Measurements from ENCODE around the gene ATP13A1. TPM values are rescaled to one million over a fixed set of nuclear protein-coding genes. Genes with fewer than 3 reads are reported as not detected.
"Not testable (repeated sequence)": the region's sequence is repeated elsewhere in the genome, so short reads cannot be mapped to it uniquely, and the experiment has no call there.

The ATP13A1 gene
- total RNA-seq, 2 experiments from 2014 or later: 84.8 to 87.6 TPM

- Histone ChIP-seq H3K4me1 (ENCODE audit: insufficient read depth, low read length) (no peaks in the 10 kb centered on the region), H3K27me3 (ENCODE audit: control insufficient read depth in 1 of 2, insufficient read depth in 2 of 2, low read length in 2 of 2) (no peaks in the 10 kb centered on the region), H3K9me3 (ENCODE audit: control insufficient read depth in 1 of 2, insufficient read depth in 1 of 2, low read length in 2 of 2) (peaks cover 25 to 43% of the 10 kb centered on the region in 2 experiments), H3K4me3 (ENCODE audit: low read length) (no peak overlapping the region), H3K27ac (ENCODE audit: low read depth in 1 of 2, low read length in 2 of 2) (no peak overlapping the region), H3K36me3 (ENCODE audit: insufficient read depth, low read length) (no peaks in the 10 kb centered on the region)
- Mint-ChIP-seq H3K27me3 (no peaks in the 10 kb centered on the region), H3K4me3 (no peak overlapping the region), H3K27ac (no peak overlapping the region), H3K9me3 (peaks cover 6% of the 10 kb centered on the region), H3K4me1 (ENCODE audit: low read depth) (no peaks in the 10 kb centered on the region), H3K36me3 (ENCODE audit: low read depth) (peaks cover 29% of the 10 kb centered on the region)
- ChIA-PET POLR2A (no interaction called here), CTCF (no interaction called here)
- intact Hi-C loops (cut with DNase I, micrococcal nuclease): no loop called here
- TF ChIP-seq CTCF (IDR thresholded peaks at IDR 0.05): no peak
- no peak for DNase-seq
- no peak for ATAC-seq (ENCODE audit: poor library complexity)
These were observed 34.1 kb upstream of the ATP13A1 start for GRCh38 chr19:19697589-19697988.

GRCh38 chr19:19696386-19696785 lies 32.9 kb upstream of the ATP13A1 start:
- H3K27ac Mint-ChIP-seq: no peak overlapping the region
- DNase-seq: no peak
- ChIA-PET CTCF (no interaction called here), POLR2A (no interaction called here)
- H3K9me3 ChIP-seq (ENCODE audit: control insufficient read depth in 1 of 2, insufficient read depth in 1 of 2, low read length in 2 of 2): peaks cover 19 to 44% of the 10 kb centered on the region in 2 experiments
- no peak for TF ChIP-seq CTCF (IDR thresholded peaks at IDR 0.05)
- H3K27ac ChIP-seq (ENCODE audit: low read depth in 1 of 2, low read length in 2 of 2): no peak overlapping the region
- H3K9me3 Mint-ChIP-seq: peaks cover 6% of the 10 kb centered on the region
- no peaks in the 10 kb centered on the region for H3K27me3 ChIP-seq (ENCODE audit: control insufficient read depth in 1 of 2, insufficient read depth in 2 of 2, low read length in 2 of 2)
- no peaks in the 10 kb centered on the region for H3K36me3 ChIP-seq (ENCODE audit: insufficient read depth, low read length)
- intact Hi-C loops (cut with DNase I, micrococcal nuclease): no loop called here
- peaks cover 22% of the 10 kb centered on the region for H3K36me3 Mint-ChIP-seq (ENCODE audit: low read depth)
- no peaks in the 10 kb centered on the region for H3K4me1 ChIP-seq (ENCODE audit: insufficient read depth, low read length)
- H3K4me3 ChIP-seq (ENCODE audit: low read length): no peak overlapping the region
- H3K4me1 Mint-ChIP-seq (ENCODE audit: low read depth): no peaks in the 10 kb centered on the region
- H3K27me3 Mint-ChIP-seq: no peaks in the 10 kb centered on the region
- no peak overlapping the region for H3K4me3 Mint-ChIP-seq
- ATAC-seq (ENCODE audit: poor library complexity): no peak

GRCh38 chr19:19691683-19692082 lies 28.2 kb upstream of the ATP13A1 start:
- intact Hi-C loops (cut with DNase I, micrococcal nuclease): no loop called here
- ATAC-seq (ENCODE audit: poor library complexity) (no peak), DNase-seq (no peak)
- no peak for TF ChIP-seq CTCF (IDR thresholded peaks at IDR 0.05)
- H3K9me3 Mint-ChIP-seq: peaks cover 2% of the 10 kb centered on the region
- no peak overlapping the region for H3K27ac Mint-ChIP-seq
- H3K36me3 ChIP-seq (ENCODE audit: insufficient read depth, low read length): no peaks in the 10 kb centered on the region
- ChIA-PET CTCF (no interaction called here), POLR2A (interaction anchor here (2.1 kb wide), 1 partner anchor 23 kb away, joined by 10 read pairs; the partner anchor contains the start of gene ZNF101)
- no peaks in the 10 kb centered on the region for H3K4me1 ChIP-seq (ENCODE audit: insufficient read depth, low read length)
- H3K4me3 ChIP-seq (ENCODE audit: low read length): no peak overlapping the region
- H3K27ac ChIP-seq (ENCODE audit: low read depth in 1 of 2, low read length in 2 of 2): no peak overlapping the region
- H3K27me3 ChIP-seq (ENCODE audit: control insufficient read depth in 1 of 2, insufficient read depth in 2 of 2, low read length in 2 of 2): no peaks in the 10 kb centered on the region
- H3K27me3 Mint-ChIP-seq: no peaks in the 10 kb centered on the region
- peaks cover 28% of the 10 kb centered on the region for H3K36me3 Mint-ChIP-seq (ENCODE audit: low read depth)
- H3K4me3 Mint-ChIP-seq: no peak overlapping the region
- no peaks in the 10 kb centered on the region for H3K4me1 Mint-ChIP-seq (ENCODE audit: low read depth)
- peaks cover 0 to 39% of the 10 kb centered on the region in 2 experiments for H3K9me3 ChIP-seq (ENCODE audit: control insufficient read depth in 1 of 2, insufficient read depth in 1 of 2, low read length in 2 of 2)

GRCh38 chr19:19689023-19689422 lies 25.5 kb upstream of the ATP13A1 start:
- H3K4me3 ChIP-seq (ENCODE audit: low read length); H3K36me3 ChIP-seq (ENCODE audit: insufficient read depth, low read length); H3K27me3 Mint-ChIP-seq; H3K4me1 Mint-ChIP-seq (ENCODE audit: low read depth); DNase-seq; H3K27ac ChIP-seq (ENCODE audit: low read depth in 1 of 2, low read length in 2 of 2); H3K4me1 ChIP-seq (ENCODE audit: insufficient read depth, low read length); H3K27ac Mint-ChIP-seq; intact Hi-C loops (cut with DNase I, micrococcal nuclease); ATAC-seq (ENCODE audit: poor library complexity); H3K27me3 ChIP-seq (ENCODE audit: control insufficient read depth in 1 of 2, insufficient read depth in 2 of 2, low read length in 2 of 2); H3K9me3 Mint-ChIP-seq; H3K4me3 Mint-ChIP-seq: not testable (repeated sequence)
- peaks cover 14 to 51% of the 10 kb centered on the region in 2 experiments for H3K9me3 ChIP-seq (ENCODE audit: control insufficient read depth in 1 of 2, insufficient read depth in 1 of 2, low read length in 2 of 2)
- POLR2A ChIA-PET: interaction anchor here (0.7 to 1.4 kb wide), 4 partner anchors 10 to 44 kb away, joined by 3 to 12 read pairs (median 4); partner anchors contain the start of genes ZNF101 and ZNF14
- CTCF ChIA-PET: interaction anchor here (0.6 kb wide), 1 partner anchor 14 kb away, joined by 3 read pairs; no protein-coding TSS in a partner anchor
- H3K36me3 Mint-ChIP-seq (ENCODE audit: low read depth): peaks cover 46% of the 10 kb centered on the region
